ENCODE results near the gene PTPN14. TPM values are rescaled to one million over a fixed set of nuclear protein-coding genes. Genes with fewer than 3 reads are reported as not detected.

PTPN14 gene
- polyA plus RNA-seq, 4 donors: 0.45 to 6.1 (median 3.2) TPM

Other genes with a start within 250 kb of the PTPN14 start
- 10 to 100 TPM in 2 of 4 donors, 1 to 10 TPM in 1, under 1 TPM in 1; under 0.01 to 29.1 (median 14.4) TPM for gene CENPF, start 51.6 kb upstream of the PTPN14 start, polyA plus RNA-seq

All from small intestine (tissue), 4 donors.